ENCODE data around the gene LIMK2.
"Not testable (repeated sequence)": the region's sequence is repeated elsewhere in the genome, so short reads cannot be mapped to it uniquely, and the experiment has no call there.

Gene LIMK2

GRCh38 chr22:31211862-31212730 is at the start of gene LIMK2:
LIMK2 (plus strand) TSS chr22:31212298; CDS start chr22:31212409, 111 bp downstream.
- DNase-seq: peak; percentile 96

GRCh38 chr22:31170971-31171370 is 41.1 kb upstream of the LIMK2 start:
- no peak for DNase-seq

DNA sequence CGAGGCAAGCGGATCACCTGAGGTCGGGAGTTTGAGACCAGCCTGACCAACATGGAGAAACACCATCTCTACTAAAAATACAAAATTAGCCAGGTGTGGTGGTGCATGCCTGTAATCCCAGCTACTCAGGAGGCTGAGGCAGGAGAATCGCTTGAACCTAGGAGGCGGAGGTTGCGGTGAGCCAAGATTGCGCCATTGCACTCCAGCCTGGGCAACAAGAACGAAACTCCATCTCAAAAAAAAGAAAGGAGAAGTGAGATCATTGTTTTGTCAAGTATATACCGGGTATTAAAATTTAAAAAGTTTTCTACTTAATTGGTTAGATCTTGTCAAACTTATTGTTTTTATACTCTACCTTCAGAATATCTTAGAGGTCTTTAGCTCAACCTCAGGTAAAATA is 40.4 kb upstream of the LIMK2 start:
- DNase-seq: not testable (repeated sequence)

- DNase-seq: no peak
Observed at GRCh38 chr22:31173386-31174145, 38.5 kb upstream of the LIMK2 start.

- no peak for DNase-seq
Observed at GRCh38 chr22:31176923-31177322, 35.2 kb upstream of the LIMK2 start.

DNA sequence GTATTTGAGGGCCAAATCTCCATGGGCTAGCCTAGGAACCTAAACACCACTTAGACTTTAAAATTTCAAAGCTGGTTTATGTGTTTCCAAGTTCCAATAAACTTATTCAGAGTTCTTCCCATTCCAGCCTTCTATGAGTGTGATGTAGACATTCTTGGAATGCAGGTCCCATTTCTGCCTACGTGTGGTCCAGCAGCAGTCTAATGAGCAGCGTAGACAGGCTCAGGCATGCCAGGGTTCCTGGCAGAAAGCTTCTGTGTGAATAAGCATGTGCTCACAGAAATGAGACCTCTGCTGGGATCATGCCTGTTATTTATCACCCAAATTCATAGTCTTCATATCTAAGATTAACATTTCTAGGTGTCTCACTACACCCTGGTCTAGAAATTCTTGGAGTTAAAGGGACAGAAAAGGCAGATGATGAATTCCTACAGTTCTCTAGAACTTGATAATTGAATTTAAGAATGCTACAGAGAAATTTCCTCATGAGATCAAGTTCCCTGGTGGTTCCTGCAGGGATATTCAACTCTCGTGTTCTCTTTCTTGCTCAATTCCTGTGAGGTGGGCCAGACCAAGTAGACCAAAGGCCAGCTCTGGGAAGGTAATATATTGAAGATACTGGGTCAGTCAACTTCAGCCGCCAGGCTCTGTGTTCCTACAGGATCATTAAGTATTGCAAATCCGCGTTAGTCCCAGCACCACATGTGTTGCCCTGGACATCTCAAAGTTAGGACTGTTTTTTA is 34.5 kb upstream of the LIMK2 start:
- DNase-seq: no peak

DNA sequence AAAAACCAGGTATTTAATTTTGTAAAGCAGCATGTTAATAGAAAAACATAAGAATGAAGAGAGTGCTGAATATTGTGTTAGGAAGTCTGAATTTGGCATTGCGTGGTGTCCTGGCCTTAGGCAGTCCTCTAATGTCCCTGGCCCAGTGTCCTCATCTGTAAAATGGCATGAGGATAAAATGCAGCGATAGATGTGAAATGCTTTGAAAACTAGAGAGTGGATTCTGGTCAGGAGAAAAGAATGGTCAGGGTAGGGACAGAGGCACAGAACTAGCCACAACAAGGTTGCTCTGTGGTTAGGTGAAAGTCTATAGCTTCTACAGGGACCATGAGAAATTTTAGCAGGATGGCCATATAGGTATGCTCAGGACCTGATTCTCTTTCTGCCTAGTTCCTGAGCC is 33.2 kb upstream of the LIMK2 start:
- no peak for DNase-seq

- no peak for DNase-seq
Observed at GRCh38 chr22:31179345-31179744, 32.8 kb upstream of the LIMK2 start.

GRCh38 chr22:31184015-31184414 is 28.1 kb upstream of the LIMK2 start:
- DNase-seq: no peak

- no peak for DNase-seq
Observed at GRCh38 chr22:31185056-31185455, 27.0 kb upstream of the LIMK2 start.

- no peak for DNase-seq
Observed at GRCh38 chr22:31187627-31188026, 24.5 kb upstream of the LIMK2 start.

GRCh38 chr22:31192513-31192912 is 19.6 kb upstream of the LIMK2 start:
- DNase-seq: no peak

DNA sequence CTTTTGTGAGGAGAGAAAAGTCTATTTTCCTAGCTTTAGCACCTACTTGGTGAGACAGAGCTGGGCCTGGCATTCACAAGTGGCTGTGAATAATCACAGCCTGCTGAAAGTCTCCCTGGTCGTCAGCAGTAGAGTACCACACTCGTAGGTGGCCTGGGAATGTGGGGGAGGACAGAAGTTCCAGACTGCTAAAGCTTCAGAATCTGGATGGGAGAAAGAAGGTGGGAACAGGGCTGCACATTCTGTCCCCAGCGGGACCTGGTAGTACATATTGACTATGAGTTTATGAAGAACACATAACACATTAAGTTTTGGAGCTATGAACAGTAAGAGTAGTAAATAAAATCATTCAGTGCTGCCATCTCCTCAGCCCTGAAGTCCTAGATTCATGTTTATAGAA is 19.0 kb upstream of the LIMK2 start:
- DNase-seq: no peak

GRCh38 chr22:31194681-31195080 is 17.4 kb upstream of the LIMK2 start:
- DNase-seq: not testable (repeated sequence)

- DNase-seq: no peak
Observed at GRCh38 chr22:31199187-31199586, 12.9 kb upstream of the LIMK2 start.

GRCh38 chr22:31204352-31204984 is 7.6 kb upstream of the LIMK2 start:
- not testable (repeated sequence) for DNase-seq

DNA sequence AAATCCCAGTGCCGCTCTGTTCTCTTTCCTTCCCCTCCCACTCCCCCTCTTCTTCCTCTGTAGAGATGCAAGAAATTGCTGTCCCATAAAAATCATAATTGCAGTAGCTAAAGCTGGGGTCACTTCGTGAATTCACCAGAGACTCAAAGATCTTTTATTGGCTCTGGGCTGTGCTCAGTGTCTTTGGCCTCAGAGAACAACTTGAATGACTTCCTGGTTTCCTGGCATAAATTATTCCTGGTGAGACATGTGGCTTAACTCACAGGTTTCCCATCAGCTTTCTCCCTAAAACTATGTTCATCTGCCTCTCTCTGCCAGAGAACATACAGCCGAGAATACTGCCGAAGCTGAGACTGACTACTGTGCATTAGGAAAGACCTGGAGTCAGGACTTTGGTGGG is 7.0 kb upstream of the LIMK2 start:
- DNase-seq: not testable (repeated sequence)

GRCh38 chr22:31206460-31206859 is 5.6 kb upstream of the LIMK2 start:
- DNase-seq: not testable (repeated sequence)

- no peak for DNase-seq
Observed at GRCh38 chr22:31206896-31207687, 5.0 kb upstream of the LIMK2 start.

- DNase-seq: peak; percentile 26
Observed at GRCh38 chr22:31210556-31211421, 1.3 kb upstream of the LIMK2 start.

DNA sequence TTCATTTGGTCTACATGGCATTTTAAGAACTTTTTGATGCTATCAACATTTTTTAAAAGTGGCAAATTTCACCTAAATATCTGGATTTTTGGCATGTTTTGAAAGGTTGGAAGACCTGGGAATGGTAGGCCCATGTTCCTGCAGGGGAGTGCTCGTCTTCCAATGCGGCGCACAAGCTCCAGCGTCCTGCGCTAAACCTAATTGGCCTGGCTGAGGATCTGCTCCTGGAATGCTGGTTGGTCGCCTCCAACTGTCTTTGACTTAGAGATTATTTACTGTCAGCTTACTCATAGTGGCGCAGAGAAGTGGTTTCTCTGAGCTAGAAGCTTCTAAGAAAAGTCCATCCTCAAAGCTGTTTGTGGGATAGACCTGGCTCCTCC is 626 bp upstream of the LIMK2 start:
- no peak for DNase-seq
